Measurements from ENCODE around the gene VSNL1.

VSNL1 gene

GRCh38 chr2:17648581-17648980 lies 108.1 kb downstream of the VSNL1 start:
- DNase-seq: no peak

- DNase-seq: no peak
Measured at GRCh38 chr2:17649026-17649425, 108.5 kb downstream of the VSNL1 start.

GRCh38 chr2:17652681-17653394 lies 112.3 kb downstream of the VSNL1 start:
- no peak for DNase-seq

DNA sequence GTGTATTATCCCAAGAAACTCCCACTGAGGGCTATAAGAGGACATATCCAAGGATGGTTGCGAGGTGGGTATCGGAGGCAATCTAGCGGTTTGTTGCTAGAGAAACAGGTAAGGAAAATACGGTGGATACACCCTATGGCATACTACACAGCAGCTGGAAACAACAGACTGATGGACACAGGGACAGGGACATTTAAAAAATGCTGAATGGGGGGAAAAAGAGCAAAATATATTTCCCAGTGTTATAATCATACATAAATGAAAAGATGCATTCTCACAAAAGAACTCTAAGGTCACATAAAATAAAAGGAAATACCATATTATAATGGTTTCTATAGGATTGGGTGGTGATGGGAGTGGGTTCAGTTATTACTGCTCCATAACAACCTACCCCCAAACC lies 117.3 kb downstream of the VSNL1 start:
- DNase-seq: no peak

GRCh38 chr2:17658251-17658843 lies 117.9 kb downstream of the VSNL1 start:
- DNase-seq: no peak

- DNase-seq: no peak
Measured at GRCh38 chr2:17660219-17660618, 119.7 kb downstream of the VSNL1 start.

DNA sequence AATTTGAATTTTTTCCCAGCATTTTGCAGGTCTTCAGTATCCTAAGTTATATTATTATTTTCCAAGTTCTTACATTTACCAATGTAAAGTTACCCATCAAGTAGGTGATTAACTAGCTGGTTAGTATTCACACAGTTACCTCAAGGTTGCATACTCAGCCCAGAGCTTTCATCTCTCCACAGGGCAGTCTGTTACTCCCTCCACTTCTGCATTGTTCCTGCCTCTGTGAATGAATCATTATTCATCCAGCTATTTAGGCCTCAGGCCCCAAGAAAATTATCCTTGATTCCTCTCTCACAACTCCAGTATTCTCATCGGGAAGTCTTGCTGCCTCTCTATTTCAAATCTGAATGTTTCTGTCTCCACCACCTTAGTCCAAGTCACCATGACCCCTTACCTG lies 121.0 kb downstream of the VSNL1 start:
- no peak for DNase-seq

- no peak for DNase-seq
Measured at GRCh38 chr2:17662723-17663122, 122.2 kb downstream of the VSNL1 start.

- DNase-seq: no peak
Measured at GRCh38 chr2:17664534-17664933, 124.0 kb downstream of the VSNL1 start.

DNA sequence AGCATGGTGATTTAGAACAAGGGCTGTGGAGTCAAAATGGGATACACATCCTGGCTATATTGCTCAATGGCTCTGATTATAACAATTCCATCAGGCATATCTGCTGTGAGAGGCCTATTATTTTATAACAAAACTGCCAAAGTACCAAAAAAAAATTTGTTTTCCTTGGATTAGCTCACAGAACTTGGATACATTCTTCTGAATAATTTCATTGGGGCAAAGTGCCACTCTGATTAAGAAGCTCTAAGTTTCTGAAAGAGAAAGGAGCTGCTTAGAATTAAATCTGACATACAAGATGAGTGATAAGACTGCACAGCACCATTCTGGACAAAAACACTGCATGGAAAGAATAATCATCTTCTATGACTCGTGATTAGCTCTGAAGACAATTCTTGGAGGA lies 127.4 kb downstream of the VSNL1 start:
- DNase-seq: no peak

DNA sequence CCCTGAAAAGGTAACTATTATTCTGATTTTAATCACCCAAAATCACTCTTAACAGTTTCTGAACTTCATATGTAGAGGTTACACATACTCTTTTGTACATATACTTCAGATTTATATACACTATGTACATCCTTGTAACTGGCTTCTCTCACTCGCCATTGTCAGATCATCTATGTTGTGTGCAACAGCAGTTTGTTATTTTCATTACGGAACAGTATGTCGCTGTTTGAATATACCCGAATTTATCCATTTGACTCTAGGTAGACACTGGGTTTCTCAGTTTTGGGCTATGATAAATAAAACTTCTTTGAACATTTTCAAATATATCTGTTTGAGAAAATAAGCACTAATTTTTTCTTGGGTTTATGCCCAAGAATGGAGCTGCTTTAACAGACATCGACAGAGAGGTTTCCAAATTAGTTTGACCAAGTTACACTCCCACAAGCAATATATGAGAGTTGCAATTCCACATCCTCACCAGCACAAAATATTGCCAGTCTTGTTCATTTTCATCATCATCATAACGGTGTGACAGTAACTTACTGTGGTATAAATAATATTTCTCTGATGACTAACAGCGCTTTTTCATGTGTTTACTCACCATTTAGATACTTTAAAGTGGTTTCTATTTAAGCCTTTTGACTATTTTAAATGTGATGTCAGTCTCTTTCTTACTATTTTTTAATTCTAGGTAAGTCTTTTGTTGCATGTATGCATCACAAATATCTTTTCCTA lies 132.3 kb downstream of the VSNL1 start:
- no peak for DNase-seq

- DNase-seq: no peak
Measured at GRCh38 chr2:17674817-17675216, 134.3 kb downstream of the VSNL1 start.

DNA sequence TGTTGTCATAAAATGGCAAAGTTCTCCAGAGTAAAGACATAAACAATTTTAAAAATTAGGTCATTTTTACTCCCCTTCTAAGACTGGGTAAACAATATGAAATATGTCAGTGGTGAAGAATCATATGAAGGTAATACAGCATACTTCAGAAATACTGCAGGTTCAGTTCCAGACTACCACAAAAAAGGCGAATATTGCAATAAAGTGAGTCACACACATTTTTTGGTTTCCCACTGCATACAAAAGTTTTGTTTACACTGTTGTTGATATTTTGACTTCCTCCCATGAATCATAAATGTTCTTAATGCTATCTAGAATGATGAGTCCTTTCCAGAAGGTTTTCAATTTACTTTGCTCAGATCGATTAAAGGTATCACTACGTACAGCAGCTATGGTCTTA lies 139.6 kb downstream of the VSNL1 start:
- DNase-seq: no peak

DNA sequence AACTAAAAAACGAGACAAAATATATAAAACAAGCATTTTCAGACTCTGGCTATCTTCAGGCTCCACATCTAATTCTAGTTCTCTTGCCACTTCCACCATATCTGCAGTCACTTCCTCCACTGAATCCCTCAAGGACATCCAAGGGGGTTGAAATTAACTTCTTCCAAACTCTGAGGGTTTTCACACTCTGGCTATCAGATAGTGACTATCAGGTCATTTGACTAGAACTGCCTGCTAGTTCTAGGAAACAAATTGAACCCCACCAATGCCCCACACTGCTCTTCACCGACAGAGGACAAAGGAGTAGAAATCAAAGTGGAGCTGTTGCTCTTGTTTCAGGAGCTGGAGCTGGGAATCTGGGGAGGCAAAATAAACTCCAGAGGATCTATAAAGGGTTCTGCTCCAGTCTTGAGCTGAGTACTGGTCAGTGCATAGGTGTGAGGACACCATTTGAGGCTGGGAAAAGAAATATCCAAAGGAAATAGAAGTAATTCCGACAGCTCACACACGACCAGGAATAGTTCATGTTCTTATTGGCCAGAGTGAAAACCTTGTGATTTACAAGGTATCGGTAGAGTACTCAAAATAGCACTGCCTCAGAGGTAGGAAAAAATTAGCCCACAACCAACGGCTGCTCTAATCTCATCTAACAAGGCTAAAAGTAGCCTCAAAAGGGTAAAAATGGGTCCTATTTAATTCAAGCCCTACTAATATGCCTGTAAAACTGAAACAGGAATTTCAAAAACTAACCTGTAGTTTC lies 141.8 kb downstream of the VSNL1 start:
- no peak for DNase-seq

DNA sequence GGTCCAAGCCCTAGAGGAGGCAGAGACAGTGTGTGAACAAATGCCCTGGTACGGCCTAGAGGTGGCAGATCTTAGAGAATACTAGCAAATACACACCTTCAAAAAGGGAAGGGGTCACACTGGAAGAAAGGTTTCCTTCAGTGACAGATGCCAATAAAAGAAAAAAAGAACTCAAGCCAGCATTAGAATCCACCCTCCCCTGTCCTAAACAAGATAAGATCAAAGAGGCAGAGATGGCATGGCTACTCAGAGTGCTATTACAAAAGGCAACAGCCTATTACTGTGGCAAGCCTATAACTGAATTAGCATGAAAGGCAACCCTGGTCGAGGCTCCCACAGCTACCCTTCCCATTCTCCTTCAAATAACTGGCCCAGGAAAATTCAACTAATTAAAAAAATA lies 143.5 kb downstream of the VSNL1 start:
- DNase-seq: no peak

- no peak for DNase-seq
Measured at GRCh38 chr2:17688600-17688999, 148.1 kb downstream of the VSNL1 start.

DNA sequence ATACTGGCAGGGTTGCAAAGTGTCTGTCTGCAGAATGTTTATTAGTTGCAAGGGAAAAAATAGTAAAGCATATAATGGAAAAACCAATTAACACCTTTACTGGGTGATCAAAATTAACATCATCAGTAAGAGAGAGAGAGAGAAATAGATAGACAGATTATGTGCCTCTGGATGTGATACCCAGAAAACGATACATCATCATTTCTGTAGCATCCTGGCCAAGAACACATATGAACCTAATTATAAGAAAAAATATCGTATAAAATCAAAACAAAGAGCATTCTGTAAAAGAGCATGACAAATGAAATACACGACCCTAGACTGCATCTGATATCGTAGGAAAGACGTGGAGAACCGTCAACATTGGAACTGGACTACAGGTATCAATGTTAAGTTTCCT lies 148.5 kb downstream of the VSNL1 start:
- DNase-seq: no peak

- DNase-seq: no peak
Measured at GRCh38 chr2:17690776-17691175, 150.3 kb downstream of the VSNL1 start.
